Gastroesophageal sphincter (tissue), 4 donors: ENCODE data around the gene CDK18. TPM values are rescaled to one million over a fixed set of nuclear protein-coding genes. Genes with fewer than 3 reads are reported as not detected.

Experiments
- ATAC-seq: fragments of 150-250 bp; one replicate; pipeline ENCODE4 v1.9.1; 2016; ENCODE audit warnings: mild to moderate bottlenecking, moderate library complexity
- H3K27ac ChIP-seq, 4 donors: fragments of 200-600 bp; sonication (generic) in 3 of 4; 1 replicate in 3 of 4; 2 replicates in 1 of 4; pipeline ENCODE4 v1.5.1; 2016 to 2019
- H3K27me3 ChIP-seq: fragments of 200-600 bp; sonication (generic); one replicate; pipeline ENCODE4 v1.5.1; 2019
- H3K36me3 ChIP-seq, 2 donors: fragments of 200-600 bp; sonication (generic); one replicate each; pipeline ENCODE4 v1.5.1; 2019; ENCODE audit warnings: control low read depth in 1 of 2
- H3K4me1 ChIP-seq, 3 donors: fragments of 200-600 bp; sonication (generic); 1 replicate in 2 of 3; 2 replicates in 1 of 3; pipeline ENCODE4 v1.5.1; 2016 to 2019; ENCODE audit warnings: control low read depth in 2 of 3
- H3K4me3 ChIP-seq, 2 donors: fragments of 200-600 bp; sonication (generic); one replicate each; pipeline ENCODE4 v1.5.1; 2019; ENCODE audit warnings: mild to moderate bottlenecking in 1 of 2, moderate library complexity in 1 of 2
- H3K9me3 ChIP-seq, 3 donors: fragments of 200-600 bp; sonication (generic); one replicate each; pipeline ENCODE4 v1.5.1; 2017 to 2019; ENCODE audit warnings: control low read depth in 2 of 3
- CTCF ChIP-seq, 4 experiments: fragments of 200-600 bp in 2 of 4; fragments of 450-650 bp in 2 of 4; sonication (generic) in 1 of 4; IDR thresholded peaks; one replicate each; pipeline ENCODE4 v1.5.1; 2017 to 2019; ENCODE audit warnings: antibody characterized with exemption in 4 of 4, mild to moderate bottlenecking in 2 of 4, moderate library complexity in 2 of 4
- EP300 ChIP-seq: sonication (generic); formaldehyde crosslinking; IDR thresholded peaks from one replicate; pipeline ENCODE4 v1.6.1; 2017; ENCODE audit warnings: antibody characterized with exemption, mild to moderate bottlenecking
- POLR2A ChIP-seq, 2 donors: fragments of 450-650 bp; IDR thresholded peaks; one replicate each; pipeline ENCODE4 v1.6.1; 2017; ENCODE audit warnings: antibody characterized with exemption in 2 of 2, mild to moderate bottlenecking in 2 of 2, moderate library complexity in 1 of 2
- POLR2AphosphoS5 ChIP-seq: sonication (generic); formaldehyde crosslinking; IDR thresholded peaks from one replicate; pipeline ENCODE4 v1.6.1; 2017; ENCODE audit warnings: antibody characterized with exemption
- WGBS, 2 donors: methylation state at CpG; one replicate each; pipeline ENCODE4 v1.1.5; 2018; ENCODE audit warnings: low coverage in 1 of 2; 5-methylcytosine and 5-hydroxymethylcytosine counted together
- total RNA-seq, 4 donors: library from RNA; depleted of rRNA; stranded (reverse); fragments of >200 nt; gene quantifications; one replicate each; pipeline ENCODE4 v1.1.0, GENCODE V29; 2016

The CDK18 gene
- total RNA-seq, 4 donors from 2014 or later, result 5.1 to 13.7 (median 6.3) TPM

GRCh38 chr1:205565799-205566198, 61.3 kb downstream of the CDK18 start:
- WGBS, 2 donors, result 67 to 87% methylated on average over 3 of the region's 3 CpGs
- Histone ChIP-seq H3K4me3 (no peak overlapping the region), H3K36me3 (no peaks in the 10 kb centered on the region), H3K4me1 (peaks cover 0 to 15% (median 0%) of the 10 kb centered on the region in 3 donors), H3K27ac (no peak overlapping the region), H3K27me3 (peaks cover 67% of the 10 kb centered on the region), H3K9me3 (peaks cover 0 to 15% (median 0%) of the 10 kb centered on the region in 3 donors)
- ATAC-seq, result no peak
- TF ChIP-seq POLR2A (IDR thresholded peaks at IDR 0.05), result no peak
- TF ChIP-seq CTCF (IDR thresholded peaks at IDR 0.05), result no peak
- TF ChIP-seq EP300, result no peak
- no peak for TF ChIP-seq POLR2AphosphoS5

- Histone ChIP-seq H3K4me3 (no peak overlapping the region), H3K27ac (no peak overlapping the region), H3K9me3 (no peaks in the 10 kb centered on the region), H3K27me3 (peaks cover 74% of the 10 kb centered on the region), H3K36me3 (no peaks in the 10 kb centered on the region), H3K4me1 (peaks cover 0 to 15% (median 0%) of the 10 kb centered on the region in 3 donors)
- ATAC-seq, result no peak
- 100% methylated on average over 1 of the region's 6 CpGs; no CpG with 5 or more reads in 1 of the 2 donors for WGBS, 2 donors
- TF ChIP-seq POLR2AphosphoS5, result no peak
- no peak for TF ChIP-seq POLR2A (IDR thresholded peaks at IDR 0.05)
- no peak for TF ChIP-seq EP300
- no peak for TF ChIP-seq CTCF (IDR thresholded peaks at IDR 0.05)
Observed at GRCh38 chr1:205567716-205568115, 63.2 kb downstream of the CDK18 start.

GRCh38 chr1:205568135-205568468, 63.6 kb downstream of the CDK18 start:
- no peak overlapping the region for H3K27ac ChIP-seq
- H3K9me3 ChIP-seq, result no peaks in the 10 kb centered on the region
- TF ChIP-seq CTCF (IDR thresholded peaks at IDR 0.05) (no peak), EP300 (no peak), POLR2A (IDR thresholded peaks at IDR 0.05) (no peak), POLR2AphosphoS5 (no peak)
- peaks cover 0 to 15% (median 0%) of the 10 kb centered on the region in 3 donors for H3K4me1 ChIP-seq
- peak overlapping the region in 1 of 2 donors; percentile 45 for H3K4me3 ChIP-seq
- WGBS, 2 donors, result 67 to 80% methylated on average over 1 to 4 of the region's 5 CpGs
- peaks cover 76% of the 10 kb centered on the region for H3K27me3 ChIP-seq
- no peaks in the 10 kb centered on the region for H3K36me3 ChIP-seq
- ATAC-seq, result no peak

GRCh38 chr1:205568469-205569361, 64.2 kb downstream of the CDK18 start:
- no peak for TF ChIP-seq POLR2A (IDR thresholded peaks at IDR 0.05)
- peak in 1 of 4 experiments; percentile 38 for TF ChIP-seq CTCF (IDR thresholded peaks at IDR 0.05)
- H3K4me3 ChIP-seq, result peak overlapping the region in 1 of 2 donors; percentile 45
- H3K4me1 ChIP-seq, result peaks cover 0 to 15% (median 0%) of the 10 kb centered on the region in 3 donors
- no peaks in the 10 kb centered on the region for H3K9me3 ChIP-seq
- H3K36me3 ChIP-seq, result no peaks in the 10 kb centered on the region
- H3K27me3 ChIP-seq, result peaks cover 76% of the 10 kb centered on the region
- ATAC-seq, result peak; percentile 46
- WGBS, 2 donors, result 12% methylated on average over 5 of the region's 90 CpGs; no CpG with 5 or more reads in 1 of the 2 donors
- no peak overlapping the region for H3K27ac ChIP-seq
